ENCODE results near the gene NXPE1. TPM values are rescaled to one million over a fixed set of nuclear protein-coding genes. Genes with fewer than 3 reads are reported as not detected.
A peak's percentile ranks its signal among the peaks of the same experiment; 100 is the strongest.

NXPE1 gene
- total and polyA plus RNA-seq, 2 experiments from 2014 or later = not detected

GRCh38 chr11:114478768-114479167, 80.9 kb downstream of the NXPE1 start:
- Histone ChIP-seq H3K79me2 (replicated peaks; ENCODE audit: insufficient read depth) (no peaks in the 10 kb centered on the region), H3K4me1 (ENCODE audit: insufficient read depth) (peaks cover 66% of the 10 kb centered on the region), H3K36me3 (ENCODE audit: insufficient read depth) (no peaks in the 10 kb centered on the region), H3K9me2 (ENCODE audit: insufficient read depth) (no peaks in the 10 kb centered on the region), H3K4me3 (peak overlapping the region; percentile 21), H3K27ac (ENCODE audit: low read depth) (peak overlapping the region; percentile 93), H3F3A (replicated peaks; ENCODE audit: low read depth) (no peaks in the 10 kb centered on the region; the same call in 1 of the 2 replicates), H3K4me2 (peak overlapping the region; percentile 57), H2AFZ (no peak overlapping the region), H3K27me3 (ENCODE audit: insufficient read depth) (no peaks in the 10 kb centered on the region), H4K20me1 (replicated peaks; ENCODE audit: insufficient read depth) (no peaks in the 10 kb centered on the region)
- peaks cover 22% of the 10 kb centered on the region for H3K36me3 Mint-ChIP-seq (ENCODE audit: low read depth)
- TF ChIP-seq JUNB (IDR thresholded peaks at IDR 0.05; ENCODE audit: unreplicated experiment) = no peak
- TF ChIP-seq, protein P1, sequence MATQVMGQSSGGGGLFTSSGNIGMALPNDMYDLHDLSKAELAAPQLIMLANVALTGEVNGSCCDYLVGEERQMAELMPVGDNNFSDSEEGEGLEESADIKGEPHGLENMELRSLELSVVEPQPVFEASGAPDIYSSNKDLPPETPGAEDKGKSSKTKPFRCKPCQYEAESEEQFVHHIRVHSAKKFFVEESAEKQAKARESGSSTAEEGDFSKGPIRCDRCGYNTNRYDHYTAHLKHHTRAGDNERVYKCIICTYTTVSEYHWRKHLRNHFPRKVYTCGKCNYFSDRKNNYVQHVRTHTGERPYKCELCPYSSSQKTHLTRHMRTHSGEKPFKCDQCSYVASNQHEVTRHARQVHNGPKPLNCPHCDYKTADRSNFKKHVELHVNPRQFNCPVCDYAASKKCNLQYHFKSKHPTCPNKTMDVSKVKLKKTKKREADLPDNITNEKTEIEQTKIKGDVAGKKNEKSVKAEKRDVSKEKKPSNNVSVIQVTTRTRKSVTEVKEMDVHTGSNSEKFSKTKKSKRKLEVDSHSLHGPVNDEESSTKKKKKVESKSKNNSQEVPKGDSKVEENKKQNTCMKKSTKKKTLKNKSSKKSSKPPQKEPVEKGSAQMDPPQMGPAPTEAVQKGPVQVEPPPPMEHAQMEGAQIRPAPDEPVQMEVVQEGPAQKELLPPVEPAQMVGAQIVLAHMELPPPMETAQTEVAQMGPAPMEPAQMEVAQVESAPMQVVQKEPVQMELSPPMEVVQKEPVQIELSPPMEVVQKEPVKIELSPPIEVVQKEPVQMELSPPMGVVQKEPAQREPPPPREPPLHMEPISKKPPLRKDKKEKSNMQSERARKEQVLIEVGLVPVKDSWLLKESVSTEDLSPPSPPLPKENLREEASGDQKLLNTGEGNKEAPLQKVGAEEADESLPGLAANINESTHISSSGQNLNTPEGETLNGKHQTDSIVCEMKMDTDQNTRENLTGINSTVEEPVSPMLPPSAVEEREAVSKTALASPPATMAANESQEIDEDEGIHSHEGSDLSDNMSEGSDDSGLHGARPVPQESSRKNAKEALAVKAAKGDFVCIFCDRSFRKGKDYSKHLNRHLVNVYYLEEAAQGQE (IDR thresholded peaks at IDR 0.05; ENCODE audit: unreplicated experiment) = no peak
- TF ChIP-seq, protein P2, sequence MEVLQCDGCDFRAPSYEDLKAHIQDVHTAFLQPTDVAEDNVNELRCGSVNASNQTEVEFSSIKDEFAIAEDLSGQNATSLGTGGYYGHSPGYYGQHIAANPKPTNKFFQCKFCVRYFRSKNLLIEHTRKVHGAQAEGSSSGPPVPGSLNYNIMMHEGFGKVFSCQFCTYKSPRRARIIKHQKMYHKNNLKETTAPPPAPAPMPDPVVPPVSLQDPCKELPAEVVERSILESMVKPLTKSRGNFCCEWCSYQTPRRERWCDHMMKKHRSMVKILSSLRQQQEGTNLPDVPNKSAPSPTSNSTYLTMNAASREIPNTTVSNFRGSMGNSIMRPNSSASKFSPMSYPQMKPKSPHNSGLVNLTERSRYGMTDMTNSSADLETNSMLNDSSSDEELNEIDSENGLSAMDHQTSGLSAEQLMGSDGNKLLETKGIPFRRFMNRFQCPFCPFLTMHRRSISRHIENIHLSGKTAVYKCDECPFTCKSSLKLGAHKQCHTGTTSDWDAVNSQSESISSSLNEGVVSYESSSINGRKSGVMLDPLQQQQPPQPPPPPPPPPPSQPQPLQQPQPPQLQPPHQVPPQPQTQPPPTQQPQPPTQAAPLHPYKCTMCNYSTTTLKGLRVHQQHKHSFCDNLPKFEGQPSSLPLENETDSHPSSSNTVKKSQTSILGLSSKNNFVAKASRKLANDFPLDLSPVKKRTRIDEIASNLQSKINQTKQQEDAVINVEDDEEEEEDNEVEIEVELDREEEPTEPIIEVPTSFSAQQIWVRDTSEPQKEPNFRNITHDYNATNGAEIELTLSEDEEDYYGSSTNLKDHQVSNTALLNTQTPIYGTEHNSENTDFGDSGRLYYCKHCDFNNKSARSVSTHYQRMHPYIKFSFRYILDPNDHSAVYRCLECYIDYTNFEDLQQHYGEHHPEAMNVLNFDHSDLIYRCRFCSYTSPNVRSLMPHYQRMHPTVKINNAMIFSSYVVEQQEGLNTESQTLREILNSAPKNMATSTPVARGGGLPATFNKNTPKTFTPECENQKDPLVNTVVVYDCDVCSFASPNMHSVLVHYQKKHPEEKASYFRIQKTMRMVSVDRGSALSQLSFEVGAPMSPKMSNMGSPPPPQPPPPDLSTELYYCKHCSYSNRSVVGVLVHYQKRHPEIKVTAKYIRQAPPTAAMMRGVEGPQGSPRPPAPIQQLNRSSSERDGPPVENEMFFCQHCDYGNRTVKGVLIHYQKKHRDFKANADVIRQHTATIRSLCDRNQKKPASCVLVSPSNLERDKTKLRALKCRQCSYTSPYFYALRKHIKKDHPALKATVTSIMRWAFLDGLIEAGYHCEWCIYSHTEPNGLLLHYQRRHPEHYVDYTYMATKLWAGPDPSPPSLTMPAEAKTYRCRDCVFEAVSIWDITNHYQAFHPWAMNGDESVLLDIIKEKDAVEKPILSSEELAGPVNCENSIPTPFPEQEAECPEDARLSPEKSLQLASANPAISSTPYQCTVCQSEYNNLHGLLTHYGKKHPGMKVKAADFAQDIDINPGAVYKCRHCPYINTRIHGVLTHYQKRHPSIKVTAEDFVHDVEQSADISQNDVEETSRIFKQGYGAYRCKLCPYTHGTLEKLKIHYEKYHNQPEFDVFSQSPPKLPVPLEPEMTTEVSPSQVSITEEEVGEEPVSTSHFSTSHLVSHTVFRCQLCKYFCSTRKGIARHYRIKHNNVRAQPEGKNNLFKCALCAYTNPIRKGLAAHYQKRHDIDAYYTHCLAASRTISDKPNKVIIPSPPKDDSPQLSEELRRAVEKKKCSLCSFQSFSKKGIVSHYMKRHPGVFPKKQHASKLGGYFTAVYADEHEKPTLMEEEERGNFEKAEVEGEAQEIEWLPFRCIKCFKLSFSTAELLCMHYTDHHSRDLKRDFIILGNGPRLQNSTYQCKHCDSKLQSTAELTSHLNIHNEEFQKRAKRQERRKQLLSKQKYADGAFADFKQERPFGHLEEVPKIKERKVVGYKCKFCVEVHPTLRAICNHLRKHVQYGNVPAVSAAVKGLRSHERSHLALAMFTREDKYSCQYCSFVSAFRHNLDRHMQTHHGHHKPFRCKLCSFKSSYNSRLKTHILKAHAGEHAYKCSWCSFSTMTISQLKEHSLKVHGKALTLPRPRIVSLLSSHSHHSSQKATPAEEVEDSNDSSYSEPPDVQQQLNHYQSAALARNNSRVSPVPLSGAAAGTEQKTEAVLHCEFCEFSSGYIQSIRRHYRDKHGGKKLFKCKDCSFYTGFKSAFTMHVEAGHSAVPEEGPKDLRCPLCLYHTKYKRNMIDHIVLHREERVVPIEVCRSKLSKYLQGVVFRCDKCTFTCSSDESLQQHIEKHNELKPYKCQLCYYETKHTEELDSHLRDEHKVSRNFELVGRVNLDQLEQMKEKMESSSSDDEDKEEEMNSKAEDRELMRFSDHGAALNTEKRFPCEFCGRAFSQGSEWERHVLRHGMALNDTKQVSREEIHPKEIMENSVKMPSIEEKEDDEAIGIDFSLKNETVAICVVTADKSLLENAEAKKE (CRISPR knock-in tag; IDR thresholded peaks at IDR 0.05) = peak; percentile 73
- TF ChIP-seq CREB1 (CRISPR knock-in tag; IDR thresholded peaks at IDR 0.05; ENCODE audit: low read depth) = no peak
- TF ChIP-seq, protein P3, sequence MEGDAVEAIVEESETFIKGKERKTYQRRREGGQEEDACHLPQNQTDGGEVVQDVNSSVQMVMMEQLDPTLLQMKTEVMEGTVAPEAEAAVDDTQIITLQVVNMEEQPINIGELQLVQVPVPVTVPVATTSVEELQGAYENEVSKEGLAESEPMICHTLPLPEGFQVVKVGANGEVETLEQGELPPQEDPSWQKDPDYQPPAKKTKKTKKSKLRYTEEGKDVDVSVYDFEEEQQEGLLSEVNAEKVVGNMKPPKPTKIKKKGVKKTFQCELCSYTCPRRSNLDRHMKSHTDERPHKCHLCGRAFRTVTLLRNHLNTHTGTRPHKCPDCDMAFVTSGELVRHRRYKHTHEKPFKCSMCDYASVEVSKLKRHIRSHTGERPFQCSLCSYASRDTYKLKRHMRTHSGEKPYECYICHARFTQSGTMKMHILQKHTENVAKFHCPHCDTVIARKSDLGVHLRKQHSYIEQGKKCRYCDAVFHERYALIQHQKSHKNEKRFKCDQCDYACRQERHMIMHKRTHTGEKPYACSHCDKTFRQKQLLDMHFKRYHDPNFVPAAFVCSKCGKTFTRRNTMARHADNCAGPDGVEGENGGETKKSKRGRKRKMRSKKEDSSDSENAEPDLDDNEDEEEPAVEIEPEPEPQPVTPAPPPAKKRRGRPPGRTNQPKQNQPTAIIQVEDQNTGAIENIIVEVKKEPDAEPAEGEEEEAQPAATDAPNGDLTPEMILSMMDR (conservative IDR thresholded peaks at IDR 0.05; ENCODE audit: low read depth in 2 of 2) = peak in 1 of 2 experiments; percentile 23; a peak in 2 of 4 replicates
- peaks cover 14% of the 10 kb centered on the region for H3K9me3 Mint-ChIP-seq
- ATAC-seq (peak; percentile 11; the same call in 2 of the 3 replicates), DNase-seq (ENCODE audit: low spot score) (peak; percentile 22)
- H3K4me3 Mint-ChIP-seq = peak overlapping the region; percentile 14; the same call in 1 of the 3 replicates
- no peaks in the 10 kb centered on the region for H3K27me3 Mint-ChIP-seq (ENCODE audit: insufficient read depth, low read depth, poor library complexity)
- H3K4me1 Mint-ChIP-seq = peaks cover 58% of the 10 kb centered on the region
- H3K27ac Mint-ChIP-seq = peak overlapping the region; percentile 93

Data from GM23338 (cell line).